WI38 (cell line): ENCODE data around the gene CHRNB4.

ENCODE experiments used
- H3K4me3 ChIP-seq: 2 replicates; pipeline ENCODE4 v1.5.1; 2011; ENCODE audit warnings: low read depth, mild to moderate bottlenecking, control low read depth, low read length
- TF ChIP-seq, protein P1 (sequence below): IDR thresholded peaks from 2 replicates; pipeline ENCODE4 v1.5.1; 2012; ENCODE audit warnings: low read depth, mild to moderate bottlenecking, control low read depth, low read length

Gene CHRNB4

DNA sequence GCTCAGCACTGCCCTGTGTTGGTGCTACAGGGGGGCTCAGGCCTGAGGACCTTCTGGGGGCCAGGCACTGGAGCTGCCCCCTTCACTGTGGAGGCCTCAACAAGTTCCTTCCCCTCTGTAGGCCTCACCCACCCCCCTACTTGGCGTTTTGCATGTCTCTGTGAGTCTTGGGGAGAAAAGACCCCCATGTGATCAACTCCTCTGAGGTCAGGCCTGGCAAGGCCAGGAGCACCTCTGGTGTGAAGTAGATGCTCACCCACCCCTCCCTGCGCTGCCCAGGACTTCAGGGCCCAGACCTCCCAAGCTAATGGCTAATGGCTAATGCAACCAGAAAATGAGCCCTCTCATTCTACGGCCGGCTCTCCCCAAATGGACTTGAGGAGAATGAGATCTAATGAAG is 34.2 kb upstream of the CHRNB4 start:
- TF ChIP-seq, protein P1, sequence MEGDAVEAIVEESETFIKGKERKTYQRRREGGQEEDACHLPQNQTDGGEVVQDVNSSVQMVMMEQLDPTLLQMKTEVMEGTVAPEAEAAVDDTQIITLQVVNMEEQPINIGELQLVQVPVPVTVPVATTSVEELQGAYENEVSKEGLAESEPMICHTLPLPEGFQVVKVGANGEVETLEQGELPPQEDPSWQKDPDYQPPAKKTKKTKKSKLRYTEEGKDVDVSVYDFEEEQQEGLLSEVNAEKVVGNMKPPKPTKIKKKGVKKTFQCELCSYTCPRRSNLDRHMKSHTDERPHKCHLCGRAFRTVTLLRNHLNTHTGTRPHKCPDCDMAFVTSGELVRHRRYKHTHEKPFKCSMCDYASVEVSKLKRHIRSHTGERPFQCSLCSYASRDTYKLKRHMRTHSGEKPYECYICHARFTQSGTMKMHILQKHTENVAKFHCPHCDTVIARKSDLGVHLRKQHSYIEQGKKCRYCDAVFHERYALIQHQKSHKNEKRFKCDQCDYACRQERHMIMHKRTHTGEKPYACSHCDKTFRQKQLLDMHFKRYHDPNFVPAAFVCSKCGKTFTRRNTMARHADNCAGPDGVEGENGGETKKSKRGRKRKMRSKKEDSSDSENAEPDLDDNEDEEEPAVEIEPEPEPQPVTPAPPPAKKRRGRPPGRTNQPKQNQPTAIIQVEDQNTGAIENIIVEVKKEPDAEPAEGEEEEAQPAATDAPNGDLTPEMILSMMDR: no peak
- no peak overlapping the region for H3K4me3 ChIP-seq

DNA sequence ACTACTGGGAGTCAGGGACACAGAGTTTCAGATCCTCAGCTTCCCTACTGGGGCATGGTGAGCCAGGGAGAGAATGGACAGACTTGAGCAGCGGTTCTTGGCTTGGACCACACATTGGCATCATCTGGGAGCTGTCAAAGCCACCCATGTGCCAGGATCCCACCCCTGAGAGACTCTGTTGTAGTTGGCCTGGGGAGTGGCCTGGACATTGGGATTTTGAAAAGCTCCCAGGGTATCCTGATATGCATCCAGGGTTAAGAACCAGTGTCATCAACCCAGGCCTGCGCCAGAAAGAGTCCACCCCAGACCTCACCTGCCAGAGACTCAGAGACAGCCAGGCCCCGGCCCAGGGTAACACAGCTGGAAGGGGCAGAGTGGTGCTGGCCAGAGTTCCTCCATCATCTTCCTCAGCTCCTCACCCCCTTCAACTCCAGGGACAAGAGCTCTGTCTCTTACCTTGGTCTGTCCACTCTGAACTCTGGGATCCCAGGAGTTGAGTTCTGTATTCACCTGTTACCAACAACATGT is 33.0 kb upstream of the CHRNB4 start:
- TF ChIP-seq, protein P1: no peak

DNA sequence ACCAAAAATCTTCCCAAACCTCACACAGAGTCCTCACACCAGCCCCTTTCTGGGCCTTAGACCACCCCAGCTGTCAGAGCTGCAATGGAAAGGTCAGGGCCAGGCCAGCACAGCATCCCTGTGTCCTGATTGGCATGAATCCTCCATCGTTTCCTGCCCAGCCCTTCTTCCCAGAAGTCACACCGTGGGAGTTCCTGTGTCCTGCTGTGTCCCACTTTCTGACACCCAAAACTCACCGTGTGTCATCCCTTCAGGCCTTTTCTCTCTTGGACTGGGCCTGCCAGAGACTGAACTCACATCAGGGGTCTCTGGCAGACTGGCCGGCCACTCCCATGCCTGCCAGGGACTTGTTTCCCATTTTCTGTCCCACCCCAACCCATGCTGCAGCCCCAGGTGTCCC is 32.5 kb upstream of the CHRNB4 start:
- TF ChIP-seq, protein P1: no peak

More for the DNA sequence above, 33.0 kb upstream of the CHRNB4 start:
- H3K4me3 ChIP-seq: no peak overlapping the region

DNA sequence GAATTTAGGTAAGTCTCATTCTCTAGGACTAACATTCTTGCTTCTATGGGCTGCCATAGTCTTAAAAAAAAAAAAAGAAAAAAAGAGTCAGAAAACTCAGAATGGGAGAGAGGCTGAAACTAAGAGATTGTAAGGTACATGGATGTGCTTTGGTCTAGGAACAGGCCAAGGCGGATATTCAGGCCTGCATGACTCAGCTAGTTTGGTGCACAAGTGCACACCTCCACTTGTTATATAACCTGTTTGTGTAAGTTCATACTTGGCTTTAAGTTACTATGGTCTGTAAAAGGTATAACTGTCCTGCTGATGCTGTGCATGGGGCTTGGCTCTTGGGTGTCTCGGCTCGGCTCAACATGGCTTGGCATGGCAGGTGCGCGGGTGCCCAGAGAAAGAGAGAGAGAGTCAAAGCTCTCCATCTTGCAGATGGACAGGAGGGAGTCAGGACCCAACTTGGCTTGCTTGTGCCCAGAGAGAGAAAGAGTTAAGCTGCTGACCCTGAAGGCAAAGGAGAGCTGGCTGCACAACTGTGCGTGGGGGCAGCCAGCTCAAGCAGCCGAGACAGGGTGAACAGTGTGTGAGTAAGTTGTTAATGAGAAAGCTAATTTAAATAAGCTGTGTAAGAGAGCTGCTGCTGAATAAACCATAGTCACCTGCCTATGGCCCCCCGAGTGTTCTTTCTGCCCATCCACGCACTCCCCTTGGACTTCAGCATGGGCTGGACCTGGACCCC is 31.4 kb upstream of the CHRNB4 start:
- H3K4me3 ChIP-seq: no peak overlapping the region
- TF ChIP-seq, protein P1: no peak

More for the DNA sequence above, 32.5 kb upstream of the CHRNB4 start:
- no peak overlapping the region for H3K4me3 ChIP-seq

DNA sequence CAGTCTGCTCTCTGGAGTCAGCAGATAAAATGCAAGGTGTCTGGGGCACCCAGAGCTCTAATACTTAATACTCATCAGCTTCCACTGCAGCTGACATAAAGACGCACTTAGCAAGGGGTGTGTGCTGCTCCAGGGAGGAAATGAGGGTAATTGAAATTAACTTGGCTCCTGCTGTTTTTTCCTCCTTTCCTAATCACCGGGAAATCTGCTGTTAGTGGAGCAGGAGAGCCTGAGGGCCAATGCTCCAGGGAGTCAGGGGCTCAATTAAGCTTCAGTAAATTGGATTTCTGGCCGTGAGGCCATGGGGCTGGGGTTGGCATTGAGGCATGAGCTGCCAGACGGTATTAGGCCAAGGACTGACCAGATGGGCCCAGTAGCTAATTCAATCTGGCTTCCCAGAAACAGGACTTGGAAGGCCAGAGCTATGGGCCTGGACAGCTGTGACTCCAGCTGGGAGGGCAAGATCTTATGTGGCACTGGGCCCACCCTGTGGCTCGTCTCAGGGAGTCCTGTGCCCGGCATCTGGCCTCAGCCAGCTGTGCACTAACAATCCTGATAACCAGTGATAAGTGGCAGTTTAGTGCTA is 30.7 kb upstream of the CHRNB4 start:
- H3K4me3 ChIP-seq: no peak overlapping the region
- TF ChIP-seq, protein P1: no peak

DNA sequence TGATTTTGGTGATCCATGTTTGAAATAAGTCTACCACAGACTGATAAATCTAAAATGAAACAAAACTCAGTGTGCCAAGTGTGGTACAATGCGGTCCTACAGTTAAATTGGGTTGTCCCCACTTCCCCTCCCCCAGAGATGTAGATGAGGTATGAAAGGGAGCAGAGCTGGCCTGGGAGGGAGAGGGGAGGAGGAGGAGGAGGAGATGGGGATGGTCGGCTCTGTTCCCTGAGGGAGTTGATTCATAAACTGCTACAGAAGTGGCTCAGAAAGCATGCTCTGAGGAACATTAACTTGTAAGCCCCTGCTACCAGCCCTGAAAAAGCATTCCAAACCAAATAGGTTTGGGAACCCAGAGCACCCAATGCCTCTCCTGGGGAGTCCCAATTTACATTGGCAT is 28.0 kb upstream of the CHRNB4 start:
- H3K4me3 ChIP-seq: no peak overlapping the region
- TF ChIP-seq, protein P1: no peak

DNA sequence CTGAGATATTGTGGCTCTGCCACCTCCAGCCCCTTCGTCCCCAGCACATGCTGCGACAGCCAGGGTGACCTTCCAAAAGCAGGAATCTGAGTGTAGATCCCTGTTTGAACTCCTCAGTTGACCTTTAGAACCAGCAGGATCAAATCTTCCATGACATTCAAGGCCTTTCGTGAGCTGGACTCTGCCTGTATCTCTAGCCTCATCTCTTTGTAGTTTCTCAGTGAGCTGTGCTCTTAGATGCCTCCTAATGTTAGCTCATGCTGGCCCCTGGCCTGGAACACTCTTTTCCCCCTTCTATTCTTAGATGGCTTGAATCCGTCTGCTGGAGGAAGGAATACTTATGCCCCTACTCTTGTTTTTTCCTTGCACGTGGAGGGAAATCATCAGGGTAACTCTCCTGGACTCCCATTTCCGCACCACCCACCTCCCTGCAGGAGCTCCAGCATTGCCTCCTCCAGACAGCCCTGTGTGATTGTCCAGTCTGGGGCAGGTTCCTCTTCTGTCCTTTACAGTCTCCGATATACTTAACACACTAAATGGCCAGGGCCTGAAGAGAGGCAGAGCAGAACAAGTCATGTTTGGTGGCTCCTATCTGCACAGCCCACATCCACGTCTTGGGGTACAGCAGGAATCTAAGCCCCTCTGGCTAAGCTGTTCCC is 26.7 kb upstream of the CHRNB4 start:
- TF ChIP-seq, protein P1: no peak
- no peak overlapping the region for H3K4me3 ChIP-seq
